ENCODE measurements around the gene KRTAP5-4.

DNA sequence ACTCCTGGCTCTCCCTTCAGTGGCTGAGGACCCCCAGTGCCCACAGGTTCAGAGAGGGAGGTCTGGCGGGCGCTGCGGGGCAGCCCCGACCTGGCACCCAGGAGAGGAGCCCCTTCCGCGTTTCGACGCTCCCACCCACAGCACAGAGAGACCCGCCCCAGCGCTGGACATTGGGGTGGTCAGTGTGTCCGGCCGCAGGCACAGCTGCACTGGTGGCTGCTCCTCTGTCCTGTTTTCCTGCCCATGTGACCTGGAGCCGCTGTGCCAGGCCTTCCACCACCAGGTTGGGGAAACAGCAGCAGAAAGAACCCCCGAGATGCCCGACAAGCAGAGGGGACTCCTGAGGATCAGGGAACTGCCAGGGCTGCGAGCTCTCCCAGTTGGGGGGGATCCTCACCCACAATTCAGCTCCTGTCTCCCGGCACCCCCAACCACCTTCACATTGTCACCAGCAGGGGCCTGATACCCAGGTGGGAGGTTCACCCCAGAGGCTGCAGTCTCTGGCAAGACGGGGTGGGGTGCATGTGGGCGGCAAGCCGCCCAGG is 21.3 kb upstream of the KRTAP5-4 start:
- TF ChIP-seq, protein P1, sequence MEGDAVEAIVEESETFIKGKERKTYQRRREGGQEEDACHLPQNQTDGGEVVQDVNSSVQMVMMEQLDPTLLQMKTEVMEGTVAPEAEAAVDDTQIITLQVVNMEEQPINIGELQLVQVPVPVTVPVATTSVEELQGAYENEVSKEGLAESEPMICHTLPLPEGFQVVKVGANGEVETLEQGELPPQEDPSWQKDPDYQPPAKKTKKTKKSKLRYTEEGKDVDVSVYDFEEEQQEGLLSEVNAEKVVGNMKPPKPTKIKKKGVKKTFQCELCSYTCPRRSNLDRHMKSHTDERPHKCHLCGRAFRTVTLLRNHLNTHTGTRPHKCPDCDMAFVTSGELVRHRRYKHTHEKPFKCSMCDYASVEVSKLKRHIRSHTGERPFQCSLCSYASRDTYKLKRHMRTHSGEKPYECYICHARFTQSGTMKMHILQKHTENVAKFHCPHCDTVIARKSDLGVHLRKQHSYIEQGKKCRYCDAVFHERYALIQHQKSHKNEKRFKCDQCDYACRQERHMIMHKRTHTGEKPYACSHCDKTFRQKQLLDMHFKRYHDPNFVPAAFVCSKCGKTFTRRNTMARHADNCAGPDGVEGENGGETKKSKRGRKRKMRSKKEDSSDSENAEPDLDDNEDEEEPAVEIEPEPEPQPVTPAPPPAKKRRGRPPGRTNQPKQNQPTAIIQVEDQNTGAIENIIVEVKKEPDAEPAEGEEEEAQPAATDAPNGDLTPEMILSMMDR (conservative IDR thresholded peaks at IDR 0.05) = no peak
- TF ChIP-seq EZH2 (IDR thresholded peaks at IDR 0.05; ENCODE audit: low read depth) = no peak

Data from PC-9 (cell line).